Kidney tubule cell (primary cell): Measurements from ENCODE around the gene CCDC70.
"Not testable (repeated sequence)": the region's sequence is repeated elsewhere in the genome, so short reads cannot be mapped to it uniquely, and the experiment has no call there.

Experiments used
- DNase-seq: peaks from one replicate; pipeline ENCODE4 v3.0.0-alpha.2; 2018; ENCODE audit warnings: low spot score

The CCDC70 gene

DNA sequence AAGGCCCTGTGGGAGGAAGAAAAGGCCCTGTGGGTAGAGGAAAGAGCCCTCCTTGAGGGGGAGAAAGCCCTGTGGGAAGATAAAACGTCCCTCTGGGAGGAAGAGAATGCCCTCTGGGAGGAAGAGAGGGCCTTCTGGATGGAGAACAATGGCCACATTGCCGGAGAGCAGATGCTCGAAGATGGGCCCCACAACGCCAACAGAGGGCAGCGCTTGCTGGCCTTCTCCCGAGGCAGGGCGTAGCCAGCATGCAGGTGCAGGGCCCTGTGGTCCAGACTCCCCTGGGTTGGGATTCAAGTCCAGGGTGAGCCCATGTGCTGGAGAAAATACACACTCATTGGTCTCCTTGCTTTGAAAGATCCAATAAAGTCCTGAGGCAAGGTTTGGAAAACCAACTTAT lies 4.1 kb downstream of the CCDC70 start:
- DNase-seq = no peak

DNA sequence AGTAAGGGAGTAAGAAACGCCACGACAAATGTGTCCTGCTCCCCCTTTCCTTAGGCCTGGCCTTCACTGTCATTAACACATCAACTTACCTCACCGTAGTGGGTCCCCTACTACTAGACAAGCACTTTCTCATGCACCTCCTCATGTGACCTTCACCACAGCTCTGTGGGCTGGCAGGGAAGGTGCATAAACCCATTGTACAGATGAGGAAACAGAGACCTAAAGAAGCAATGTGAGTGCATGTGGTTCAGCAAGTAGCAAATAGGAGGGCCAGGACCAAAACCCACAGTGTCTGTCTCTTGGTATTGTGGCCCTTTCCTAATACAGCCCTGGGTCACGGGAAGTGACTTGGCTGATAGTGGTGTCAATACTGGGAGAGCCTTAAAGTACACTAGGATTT lies 5.3 kb downstream of the CCDC70 start:
- no peak for DNase-seq

DNA sequence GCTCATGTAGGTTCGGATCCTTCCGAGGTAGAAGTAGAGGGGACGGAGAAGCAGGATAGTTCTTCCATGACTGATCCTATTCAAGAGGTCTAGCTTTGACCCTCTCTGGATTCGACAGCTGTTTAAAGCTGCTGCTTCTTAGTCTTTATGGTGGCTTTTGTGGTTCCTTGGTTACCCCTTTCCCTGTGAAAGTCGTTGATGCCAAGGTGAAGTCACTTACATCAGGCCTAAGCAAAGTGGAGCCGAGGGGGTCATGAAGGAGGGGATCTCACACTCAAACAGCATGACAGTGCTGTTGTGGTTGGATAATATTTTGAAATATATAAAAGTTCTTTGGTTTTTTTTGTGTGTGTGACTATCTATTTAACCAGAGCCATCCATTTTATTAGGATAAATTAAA lies 8.1 kb downstream of the CCDC70 start:
- DNase-seq = no peak

DNA sequence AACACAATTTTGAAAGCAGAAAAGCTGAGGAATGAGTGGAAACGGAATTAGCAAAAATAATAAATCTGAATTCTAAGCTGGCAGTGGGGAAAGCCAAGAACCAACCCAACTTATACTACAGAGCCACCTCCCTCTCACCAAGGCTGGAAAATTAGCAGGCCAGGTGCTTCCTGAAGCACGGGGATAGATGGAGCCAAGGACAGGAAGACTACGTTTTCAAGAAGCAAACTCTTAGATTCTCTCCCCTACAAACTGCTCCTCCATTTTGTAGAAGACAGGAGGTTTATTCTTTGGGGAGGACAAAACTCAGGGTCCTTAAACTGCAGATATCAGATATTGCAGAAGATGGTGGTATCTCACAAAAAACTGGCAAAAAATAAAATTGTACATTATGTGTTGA lies 8.8 kb downstream of the CCDC70 start:
- no peak for DNase-seq

DNA sequence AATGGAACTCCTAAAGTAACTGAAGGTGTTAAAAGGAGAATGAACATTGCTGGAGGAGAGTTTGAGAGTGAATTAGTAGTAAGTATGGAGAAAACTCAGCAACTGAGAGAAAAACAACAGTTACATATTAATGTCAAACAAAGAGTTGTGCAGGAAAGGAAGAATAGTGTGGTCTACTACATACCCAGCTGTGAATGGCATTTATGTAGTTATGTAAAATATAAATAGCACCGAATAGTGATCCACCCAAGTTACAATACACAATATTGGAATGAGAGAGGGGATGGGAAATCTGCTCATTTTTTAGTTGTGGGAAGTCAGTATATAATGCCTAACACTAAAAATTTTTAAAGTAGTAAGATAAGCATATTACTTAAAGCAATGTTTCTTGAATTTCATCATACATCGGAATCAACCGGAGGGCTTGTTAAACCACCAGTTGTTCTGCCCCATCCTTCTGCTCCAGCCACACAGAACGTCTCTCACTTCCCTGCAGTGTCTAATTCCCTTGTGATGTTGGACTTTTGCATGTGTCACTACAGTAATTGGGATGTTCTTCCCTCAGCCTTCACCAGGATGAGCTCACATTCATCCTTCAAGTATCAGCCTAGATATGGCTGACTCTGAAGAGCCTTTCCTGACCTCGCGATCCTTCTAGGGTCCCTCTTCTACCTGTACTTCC lies 11.5 kb downstream of the CCDC70 start:
- no peak for DNase-seq

DNA sequence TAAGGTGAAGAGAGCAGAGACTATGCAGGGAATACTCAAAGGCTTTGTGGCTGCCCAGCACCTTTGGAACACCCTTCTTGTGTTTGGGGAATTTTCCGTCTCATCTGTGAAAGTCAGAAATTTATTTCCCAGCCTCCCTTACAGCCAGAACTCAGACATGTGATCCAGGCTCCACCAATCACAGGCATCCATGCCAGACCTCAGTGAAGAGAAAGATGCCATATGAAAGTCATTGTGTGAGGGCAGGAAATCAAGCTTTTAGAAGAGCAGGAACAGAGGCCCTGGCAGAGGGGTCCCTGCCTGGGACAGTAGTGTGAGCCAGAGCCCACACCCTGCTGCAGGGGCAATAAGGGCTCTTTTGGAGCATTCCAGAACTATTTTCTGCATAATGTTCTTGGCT lies 12.1 kb downstream of the CCDC70 start:
- no peak for DNase-seq

DNA sequence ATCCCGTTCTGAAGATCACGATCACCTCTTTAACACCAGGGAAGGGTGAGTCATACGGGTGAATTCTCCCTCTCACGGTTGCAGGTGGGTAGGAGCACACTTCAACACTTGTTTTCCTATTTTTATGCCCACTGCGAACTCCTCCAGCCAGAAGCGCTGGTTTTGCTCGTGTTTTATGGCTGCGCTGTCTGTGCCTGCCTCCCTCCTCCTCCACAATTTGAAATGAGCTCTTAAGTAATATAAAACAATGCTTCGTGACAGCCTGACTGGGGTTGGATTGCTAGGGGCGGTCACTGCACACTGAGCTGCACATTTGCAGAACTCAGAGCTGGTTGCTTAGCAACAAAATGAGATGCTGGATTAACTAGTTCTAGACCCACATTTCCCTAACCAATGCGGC lies 12.9 kb downstream of the CCDC70 start:
- no peak for DNase-seq

DNA sequence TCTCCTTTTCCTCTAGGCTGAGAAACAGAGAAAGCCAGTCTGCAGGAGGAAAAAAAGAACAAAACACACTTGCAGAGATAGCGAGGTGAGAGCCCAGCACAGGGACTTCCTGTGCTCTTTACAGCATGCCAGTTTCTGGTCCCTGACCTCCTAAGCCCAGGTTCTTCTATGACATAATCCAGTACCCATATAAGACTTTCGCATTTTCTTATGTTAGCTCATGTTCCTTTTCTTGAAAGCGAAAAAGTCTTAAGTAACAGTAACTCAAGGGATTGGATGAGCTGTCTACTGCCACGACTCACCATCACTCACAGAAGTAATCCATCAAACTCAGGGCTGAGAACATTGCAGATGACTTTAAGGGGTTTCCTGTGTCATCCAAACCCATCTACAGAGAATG lies 17.4 kb downstream of the CCDC70 start:
- DNase-seq = peak; percentile 11

DNA sequence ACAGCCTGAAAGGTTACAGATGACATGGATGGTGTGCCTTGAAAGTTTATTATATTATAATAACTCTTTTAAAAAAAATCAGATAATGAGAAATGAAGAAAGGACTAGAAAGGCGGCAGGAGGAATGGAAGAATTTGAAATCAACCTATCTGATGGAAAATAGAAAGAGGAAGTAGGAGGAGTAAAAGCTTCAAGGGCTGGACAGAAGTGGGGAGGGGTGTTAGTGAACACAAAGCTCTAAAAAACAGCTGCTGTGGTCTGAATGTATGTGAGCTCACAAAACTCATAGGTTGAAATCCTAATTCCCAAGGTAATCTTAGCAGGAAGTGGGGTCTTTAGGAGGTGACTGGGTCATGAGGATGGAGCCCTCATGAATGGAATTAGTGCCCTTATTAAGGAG lies 19.5 kb downstream of the CCDC70 start:
- DNase-seq = no peak

DNA sequence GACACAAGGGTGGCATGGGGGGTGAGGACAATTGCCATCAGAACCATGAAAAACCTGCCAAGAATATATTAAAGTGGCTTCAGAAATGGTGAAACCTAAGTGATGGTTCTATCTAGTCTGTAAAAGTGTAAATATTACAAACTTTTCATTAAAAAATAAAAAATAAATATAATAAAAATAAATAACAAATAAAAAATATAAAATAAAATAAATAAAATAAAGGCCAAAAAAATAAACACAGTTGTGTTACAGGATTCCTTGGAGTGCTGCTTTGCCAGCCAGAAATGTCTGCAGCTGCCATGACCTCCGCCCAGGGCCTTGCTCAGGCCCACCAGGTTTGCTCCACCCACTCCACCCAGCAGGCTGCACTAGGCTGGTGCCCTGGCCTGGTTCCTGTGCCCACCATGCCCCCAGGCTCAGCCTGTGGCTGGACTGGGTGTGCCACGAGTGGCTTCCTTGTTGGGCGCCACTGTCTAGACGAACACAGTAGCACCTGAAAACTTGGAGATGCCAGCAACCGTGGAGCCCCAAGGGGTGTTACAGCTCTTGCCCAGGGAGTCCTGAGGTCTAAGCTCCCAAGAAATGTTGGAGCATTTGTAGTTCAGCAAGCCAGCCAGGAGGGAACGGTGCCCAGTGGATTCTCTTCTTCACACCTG lies 20.9 kb downstream of the CCDC70 start:
- no peak for DNase-seq

DNA sequence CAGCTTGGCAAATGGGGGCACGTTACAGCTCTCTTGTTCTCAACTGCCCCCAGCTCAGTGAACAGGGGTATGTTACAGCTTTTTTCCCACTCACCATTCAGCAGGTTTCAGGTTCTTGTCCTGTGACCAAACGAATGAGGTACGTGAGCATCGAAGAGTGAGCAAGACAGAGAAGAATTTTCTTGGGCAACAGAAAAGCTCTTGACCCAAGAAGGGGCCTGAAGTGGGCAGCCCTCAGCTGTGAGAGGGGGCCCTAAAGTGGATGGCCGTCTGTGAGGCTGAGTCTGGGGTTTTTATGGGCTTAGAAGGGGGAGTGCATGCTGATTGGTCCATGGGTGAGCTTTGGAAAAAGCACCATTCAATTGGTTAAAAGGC lies 21.4 kb downstream of the CCDC70 start:
- DNase-seq = no peak

DNA sequence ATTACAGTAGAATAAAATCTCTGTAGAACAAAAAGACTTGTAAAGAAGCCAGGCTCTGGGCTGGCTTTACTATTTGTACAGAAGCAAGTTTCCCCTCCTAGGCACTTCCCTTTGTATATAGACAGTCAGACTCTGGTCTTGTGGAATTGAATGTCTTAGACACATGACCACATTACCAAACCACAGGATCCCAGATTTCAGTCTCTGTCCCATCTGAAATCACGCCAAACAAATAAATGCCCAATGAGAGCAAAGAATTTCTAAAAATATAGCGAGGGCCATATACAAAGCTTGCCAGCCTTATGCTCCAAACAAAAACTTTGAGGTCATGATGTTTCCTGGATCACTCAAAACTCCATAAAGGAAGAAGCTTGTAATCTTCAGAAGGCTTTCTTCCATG lies 23.9 kb downstream of the CCDC70 start:
- DNase-seq = no peak

DNA sequence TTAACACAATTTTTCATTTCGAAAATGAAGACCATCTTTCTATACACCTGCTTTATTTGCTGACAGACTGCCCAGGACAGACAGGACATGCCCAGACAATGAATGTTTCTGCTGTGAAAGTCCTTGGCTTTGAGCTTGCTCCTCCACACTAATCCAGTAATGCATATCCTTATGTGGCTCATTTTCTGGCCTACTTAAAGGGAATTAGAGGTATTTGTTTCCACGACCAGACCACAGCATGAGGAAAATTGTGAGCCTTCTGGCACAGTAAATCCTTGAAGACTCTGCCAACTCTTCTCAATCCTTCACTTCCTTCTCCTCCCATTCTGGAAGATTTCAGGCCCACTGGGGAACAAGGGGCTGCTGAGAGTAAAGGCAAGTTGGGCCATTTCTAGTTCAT lies 25.7 kb downstream of the CCDC70 start:
- no peak for DNase-seq

DNA sequence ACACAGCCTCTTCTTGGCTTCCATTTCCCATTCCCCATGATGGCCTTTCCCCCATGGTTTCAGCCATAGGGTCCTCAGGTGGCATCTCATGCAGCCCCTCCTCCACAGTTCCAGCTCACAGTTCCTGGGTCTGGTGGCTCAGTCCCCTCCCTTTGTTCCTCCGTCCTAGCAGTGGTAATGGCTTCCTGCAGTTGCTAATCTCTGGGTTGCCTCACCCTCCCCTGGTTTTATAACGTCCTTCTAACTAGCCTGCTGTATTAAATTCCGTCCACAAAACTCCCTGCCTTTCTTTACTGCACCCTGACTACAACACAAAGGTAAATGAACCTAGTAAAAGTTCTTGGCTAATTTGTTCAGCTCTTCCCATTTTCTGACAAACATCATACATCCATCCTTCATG lies 30.9 kb downstream of the CCDC70 start:
- no peak for DNase-seq

DNA sequence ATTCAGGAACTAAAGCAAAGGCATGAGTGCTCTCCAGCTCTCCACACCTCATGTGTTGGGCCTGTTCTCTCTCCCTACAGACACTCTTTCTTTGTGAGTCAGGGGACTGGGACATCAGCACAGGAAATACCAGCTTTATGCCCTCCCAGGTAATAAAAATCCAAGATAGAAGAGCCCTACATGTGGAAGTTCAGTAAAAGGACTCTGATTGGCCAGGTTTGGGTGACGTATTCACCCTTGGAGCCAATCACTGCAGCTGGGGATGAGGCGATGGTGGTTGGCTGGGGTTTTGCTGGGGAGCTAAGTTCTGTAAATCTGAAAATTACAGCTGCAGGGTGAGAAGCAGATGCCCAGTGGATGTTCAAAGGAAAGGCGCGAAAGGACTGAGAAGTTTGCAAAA lies 32.5 kb downstream of the CCDC70 start:
- DNase-seq = peak; percentile 33

DNA sequence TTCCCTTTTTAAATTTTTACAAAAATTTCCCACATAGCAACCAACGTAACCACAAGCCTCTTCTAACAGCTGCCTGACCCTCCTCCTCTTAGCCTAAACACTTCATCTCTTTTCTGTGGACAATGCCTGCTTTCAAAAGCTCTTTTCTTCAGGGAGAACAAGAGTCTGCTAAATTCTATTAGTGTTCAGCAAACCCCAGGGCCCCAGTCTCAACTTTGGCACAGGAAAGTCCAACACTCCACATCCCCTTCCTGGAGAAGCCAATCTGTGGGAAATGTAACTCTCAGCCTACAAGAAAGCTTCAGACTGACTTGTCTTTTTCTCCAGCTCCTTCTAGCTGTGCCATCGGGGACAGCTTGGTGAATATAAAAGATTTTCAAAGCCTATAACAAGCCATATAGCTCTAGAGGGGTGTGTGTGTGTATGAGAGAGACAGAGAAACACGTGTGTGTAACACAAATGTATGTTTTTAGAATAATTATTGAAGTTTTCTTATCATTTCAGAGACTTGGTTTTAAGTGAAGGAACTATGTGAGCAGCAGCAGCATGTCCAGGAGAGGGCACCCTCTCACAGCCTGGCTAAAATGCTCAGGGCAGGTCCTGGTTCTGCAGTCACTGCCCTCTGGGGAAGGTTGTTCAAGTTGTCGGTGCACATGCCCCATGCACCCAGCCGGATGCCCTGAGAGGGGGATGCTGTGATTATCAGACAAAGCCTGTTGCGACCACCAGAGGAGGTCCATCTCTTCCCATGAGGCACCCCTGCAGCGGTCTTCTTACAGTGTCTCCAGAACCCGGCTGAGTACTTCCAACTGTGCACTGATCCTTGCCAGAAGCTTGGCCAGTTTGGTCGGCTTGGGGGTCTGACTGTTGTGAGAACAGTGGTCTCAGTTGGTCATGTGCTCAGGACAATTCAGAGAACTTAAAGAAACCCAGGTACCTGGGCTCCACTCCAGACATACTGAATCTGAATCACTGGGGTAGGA lies 34.4 kb downstream of the CCDC70 start:
- peak; percentile 58 for DNase-seq

DNA sequence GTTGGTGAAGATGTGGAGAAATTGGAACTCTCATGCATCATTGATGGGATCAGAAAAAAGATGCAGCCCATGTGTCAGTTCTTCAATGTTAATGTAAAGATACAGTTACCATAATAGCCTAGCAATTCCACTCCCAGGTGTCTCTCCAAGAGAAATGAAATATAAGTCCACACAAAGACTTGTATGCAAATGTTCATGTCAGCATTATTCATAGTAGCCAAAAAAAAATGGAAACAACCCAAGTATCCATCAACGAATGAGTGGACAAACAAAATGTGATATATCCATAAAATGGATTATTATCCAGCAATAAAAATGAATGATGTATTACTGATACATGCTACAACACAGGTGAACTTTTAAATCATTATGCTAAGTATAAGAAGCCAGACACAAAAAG lies 38.7 kb downstream of the CCDC70 start:
- no peak for DNase-seq

DNA sequence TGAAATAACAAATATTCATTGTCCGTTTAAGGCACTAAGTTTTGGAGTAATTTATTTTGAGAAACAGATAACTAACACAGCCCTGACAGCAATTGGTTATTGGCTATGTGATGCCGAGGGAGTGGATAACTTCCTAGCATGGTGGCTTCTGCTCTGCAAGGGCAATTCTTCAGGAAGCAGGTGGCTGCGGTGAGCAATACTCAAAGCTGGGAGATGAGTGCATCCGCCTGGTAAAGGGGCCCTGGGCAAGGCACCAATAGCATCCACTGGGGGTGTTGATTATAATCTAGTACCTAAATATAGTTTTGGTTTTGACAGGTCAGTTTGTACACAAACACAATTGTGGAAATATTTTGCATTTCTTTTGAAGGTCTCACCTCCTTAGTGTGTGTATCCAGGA lies 41.0 kb downstream of the CCDC70 start:
- DNase-seq = no peak

DNA sequence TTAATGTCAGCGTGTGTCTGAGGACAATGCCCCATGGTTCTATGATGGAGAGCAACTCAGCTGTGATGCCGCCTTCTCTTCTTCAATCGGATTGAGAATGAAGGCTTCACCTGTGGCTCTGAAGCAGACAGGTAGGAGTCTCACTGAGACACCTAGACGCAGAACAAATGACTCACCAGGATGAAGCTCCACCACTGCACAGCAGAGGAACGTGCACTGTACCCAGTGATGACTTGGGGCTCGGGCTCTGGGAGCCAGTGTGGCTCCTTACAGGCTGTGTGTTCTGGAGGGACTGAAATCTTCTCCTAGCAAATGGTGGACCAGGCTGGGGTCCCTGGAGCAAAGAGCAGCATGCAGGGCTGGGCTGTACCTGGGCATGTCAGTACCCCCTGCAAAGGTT lies 44.0 kb downstream of the CCDC70 start:
- DNase-seq = peak; percentile 9

DNA sequence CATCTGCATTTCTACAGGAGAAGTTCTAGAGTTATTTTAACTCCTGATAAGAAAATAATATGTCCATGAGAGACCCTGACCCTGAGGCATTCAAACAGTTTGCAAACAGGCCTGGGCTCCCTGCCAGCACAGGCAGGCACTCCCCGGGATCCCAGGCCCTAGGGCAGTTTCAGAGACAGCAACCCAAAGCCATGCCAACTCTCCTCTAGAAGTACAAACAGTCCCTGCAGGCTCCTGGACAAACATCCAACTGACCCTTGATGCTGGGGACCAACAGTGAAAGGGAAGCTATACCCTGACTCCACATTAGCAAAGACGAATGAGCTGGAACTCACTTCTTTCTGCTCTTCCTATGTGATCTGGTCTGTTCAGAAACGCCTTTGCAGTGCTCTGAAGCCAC lies 44.8 kb downstream of the CCDC70 start:
- no peak for DNase-seq

DNA sequence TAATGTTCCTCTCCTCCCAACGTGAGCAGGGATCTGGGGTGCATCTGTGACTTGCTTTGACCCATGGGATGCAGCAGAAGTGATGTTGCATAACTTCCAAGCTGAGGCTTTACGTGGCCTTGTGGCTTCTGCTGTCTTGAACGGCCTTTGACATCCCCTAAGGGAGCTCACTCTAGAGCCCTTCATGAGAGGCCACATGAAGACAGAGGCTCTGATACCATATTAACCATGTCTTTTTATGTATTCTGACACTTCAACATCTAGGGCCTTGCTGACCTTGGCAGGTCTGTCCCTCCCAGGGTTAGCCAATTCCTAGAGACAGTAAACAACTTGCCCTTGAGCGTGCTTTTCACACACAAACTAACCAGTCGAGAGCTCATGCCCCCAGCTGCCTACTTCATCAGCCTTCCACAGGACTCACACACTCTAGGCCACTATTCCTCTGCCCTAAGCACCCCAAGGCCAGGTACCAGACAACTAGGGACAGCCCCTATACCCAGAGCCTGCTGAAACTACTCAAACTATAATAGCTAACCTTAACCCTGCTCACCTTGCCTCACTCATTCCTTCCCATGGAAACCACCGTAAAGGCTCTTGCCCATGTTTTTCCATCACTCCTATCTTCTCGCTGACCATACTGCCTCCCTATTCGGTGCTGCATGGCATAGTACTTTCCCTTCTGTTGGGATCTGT lies 45.4 kb downstream of the CCDC70 start:
- DNase-seq = no peak

DNA sequence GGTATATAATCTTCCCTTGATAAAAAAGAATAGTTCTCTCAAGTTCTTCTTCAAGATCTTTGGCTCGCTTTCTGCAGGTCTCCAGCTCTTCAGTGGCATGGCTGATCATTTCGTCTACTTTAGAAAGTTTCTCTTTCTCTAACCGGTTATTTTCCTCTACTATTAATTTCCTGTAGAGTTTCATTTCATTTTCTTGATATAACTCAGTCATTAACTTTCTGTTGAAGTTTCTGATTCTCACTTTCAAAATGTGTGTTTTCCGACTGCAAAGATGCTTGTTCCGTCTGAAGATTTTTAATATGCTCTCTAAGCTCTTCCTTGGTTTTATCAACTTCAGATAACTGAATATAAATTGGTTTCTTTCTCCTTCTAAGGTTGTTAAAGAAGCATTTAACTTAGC lies 47.5 kb downstream of the CCDC70 start:
- not testable (repeated sequence) for DNase-seq
